Body of pancreas (tissue), 4 donors: ENCODE results near the gene LIN7C. TPM values are rescaled to one million over a fixed set of nuclear protein-coding genes. Genes with fewer than 3 reads are reported as not detected.

Experiments
- ATAC-seq: fragments of 150-250 bp; one replicate; pipeline ENCODE4 v1.9.1; 2016
- DNase-seq, 4 donors: peaks; one replicate each; pipeline ENCODE4 v3.0.0-alpha.2; 2019
- H3K27ac ChIP-seq, 4 donors: fragments of 200-600 bp; sonication (generic); 1 replicate in 3 of 4; 2 replicates in 1 of 4; pipeline versions ENCODE4 v1.5.1 to v1.6.1; 2016 to 2019; ENCODE audit warnings: mild to moderate bottlenecking in 1 of 4, mixed read lengths in 1 of 4, moderate library complexity in 1 of 4
- H3K27me3 ChIP-seq, 2 donors: fragments of 200-600 bp; sonication (generic); one replicate each; pipeline ENCODE4 v1.6.0; 2016; ENCODE audit warnings: mild to moderate bottlenecking in 1 of 2
- H3K36me3 ChIP-seq, 2 donors: fragments of 200-600 bp; sonication (generic); replicated peaks in 1 of 2; 2 replicates each; pipeline ENCODE4 v1.5.1; 2016; ENCODE audit warnings: low read depth in 2 of 2; ENCODE audit not compliant: insufficient read depth in 1 of 2
- H3K4me1 ChIP-seq: fragments of 200-600 bp; sonication (generic); one replicate; pipeline ENCODE4 v1.6.0; 2016
- H3K4me3 ChIP-seq, 2 donors: fragments of 200-600 bp; sonication (generic); 1 replicate in 1 of 2; 2 replicates in 1 of 2; pipeline ENCODE4 v1.5.1; 2016 to 2019
- H3K9me3 ChIP-seq, 3 donors: fragments of 200-600 bp; sonication (generic); 1 replicate in 2 of 3; 2 replicates in 1 of 3; pipeline ENCODE4 v1.5.1; 2016
- CTCF ChIP-seq, 7 experiments: fragments of 450-650 bp in 4 of 7; fragments of 200-600 bp in 3 of 7; sonication (generic) in 3 of 7; IDR thresholded peaks; one replicate each; pipeline ENCODE4 v1.5.1; 2016 to 2019; ENCODE audit warnings: antibody characterized with exemption in 7 of 7
- POLR2A ChIP-seq, 3 donors: fragments of 450-650 bp; IDR thresholded peaks; one replicate each; pipeline ENCODE4 v1.6.1; 2016; ENCODE audit warnings: antibody characterized with exemption in 3 of 3, mild to moderate bottlenecking in 2 of 3
- WGBS, 2 donors: methylation state at CpG; one replicate each; pipeline ENCODE4 v1.1.5; 2017; 5-methylcytosine and 5-hydroxymethylcytosine counted together
- intact Hi-C: fragments of 100-400 bp; cut with DNase I; formaldehyde crosslinking; loops from one replicate; pipeline ENCODE4 v1.15.1; 2023
- total RNA-seq, 2 donors: library from RNA; depleted of rRNA; stranded (reverse); fragments of >200 nt; gene quantifications; one replicate each; pipeline ENCODE4 v1.1.0, GENCODE V29; 2016

Gene LIN7C
- total RNA-seq, 2 donors from 2014 or later: 17.5 to 27.8 TPM

- Histone ChIP-seq H3K27ac (peak overlapping the region; percentile 69 to 99 (median 96)), H3K36me3 (no peaks in the 10 kb centered on the region), H3K9me3 (no peaks in the 10 kb centered on the region), H3K27me3 (no peaks in the 10 kb centered on the region), H3K4me1 (peaks cover 96% of the 10 kb centered on the region), H3K4me3 (no peak overlapping the region)
- DNase-seq (peak in 1 of 4 donors; percentile 17), ATAC-seq (peak; percentile 5)
- 35 to 49% methylated on average over 6 of the region's 6 CpGs for WGBS, 2 donors
- intact Hi-C loops: no loop called here
- TF ChIP-seq POLR2A (IDR thresholded peaks at IDR 0.05): no peak
- TF ChIP-seq CTCF (IDR thresholded peaks at IDR 0.05): no peak
These were observed 47.4 kb downstream of the LIN7C start for GRCh38 chr11:27459191-27459590.

- ATAC-seq: no peak
These were observed 48.4 kb downstream of the LIN7C start for GRCh38 chr11:27458182-27458581.

DNA sequence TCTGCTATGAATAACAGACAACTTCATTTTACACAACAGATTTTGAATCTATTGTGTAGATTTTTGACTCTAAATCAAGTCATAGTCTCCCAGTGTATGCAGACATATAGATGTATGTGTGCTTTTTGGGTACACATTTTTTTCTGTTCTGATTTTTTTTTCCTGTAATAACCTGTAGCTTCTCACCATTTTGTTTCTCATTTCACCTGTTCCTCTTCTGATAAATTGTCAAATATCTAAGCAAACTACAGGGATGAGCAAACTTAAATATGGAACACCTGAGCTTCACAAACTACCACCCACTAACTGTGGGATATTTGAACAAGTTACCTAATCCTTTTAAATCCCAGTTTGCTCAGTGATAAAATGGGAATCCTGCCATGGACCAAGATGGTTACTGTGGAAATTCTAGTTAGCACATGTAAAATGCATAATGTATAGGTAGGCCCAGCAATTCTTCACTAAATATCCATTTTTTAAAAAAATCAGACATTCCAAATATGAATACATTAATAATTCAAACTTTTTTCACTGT is 49.7 kb downstream of the LIN7C start:
- Histone ChIP-seq H3K27ac (peak overlapping the region in 3 of 4 donors; percentile 62 to 99 (median 97)), H3K4me1 (peaks cover 96% of the 10 kb centered on the region), H3K4me3 (no peak overlapping the region), H3K9me3 (no peaks in the 10 kb centered on the region), H3K27me3 (no peaks in the 10 kb centered on the region), H3K36me3 (no peaks in the 10 kb centered on the region)
- DNase-seq (no peak), ATAC-seq (no peak)
- TF ChIP-seq CTCF (IDR thresholded peaks at IDR 0.05): no peak
- TF ChIP-seq POLR2A (IDR thresholded peaks at IDR 0.05): no peak
- intact Hi-C loops: no loop called here

More at GRCh38 chr11:27458182-27458581, 48.4 kb downstream of the LIN7C start:
- Histone ChIP-seq H3K36me3 (no peaks in the 10 kb centered on the region), H3K27ac (peak overlapping the region in 3 of 4 donors; percentile 62 to 99 (median 97)), H3K4me3 (no peak overlapping the region), H3K9me3 (no peaks in the 10 kb centered on the region), H3K27me3 (no peaks in the 10 kb centered on the region), H3K4me1 (peaks cover 96% of the 10 kb centered on the region)
- DNase-seq: no peak
- intact Hi-C loops: no loop called here
- 88 to 97% methylated on average over 2 of the region's 2 CpGs for WGBS, 2 donors
- TF ChIP-seq POLR2A (IDR thresholded peaks at IDR 0.05) (no peak), CTCF (IDR thresholded peaks at IDR 0.05) (no peak)

GRCh38 chr11:27456140-27456794 is 50.3 kb downstream of the LIN7C start:
- Histone ChIP-seq H3K27ac (peak overlapping the region in 3 of 4 donors; percentile 62 to 99 (median 97)), H3K4me1 (peaks cover 96% of the 10 kb centered on the region), H3K36me3 (no peaks in the 10 kb centered on the region), H3K27me3 (no peaks in the 10 kb centered on the region), H3K9me3 (no peaks in the 10 kb centered on the region), H3K4me3 (no peak overlapping the region)
- TF ChIP-seq POLR2A (IDR thresholded peaks at IDR 0.05): no peak
- TF ChIP-seq CTCF (IDR thresholded peaks at IDR 0.05): no peak
- intact Hi-C loops: no loop called here
- DNase-seq (peak in 1 of 4 donors; percentile 30), ATAC-seq (peak; percentile 43)
- 13 to 15% methylated on average over 2 of the region's 2 CpGs for WGBS, 2 donors

DNA sequence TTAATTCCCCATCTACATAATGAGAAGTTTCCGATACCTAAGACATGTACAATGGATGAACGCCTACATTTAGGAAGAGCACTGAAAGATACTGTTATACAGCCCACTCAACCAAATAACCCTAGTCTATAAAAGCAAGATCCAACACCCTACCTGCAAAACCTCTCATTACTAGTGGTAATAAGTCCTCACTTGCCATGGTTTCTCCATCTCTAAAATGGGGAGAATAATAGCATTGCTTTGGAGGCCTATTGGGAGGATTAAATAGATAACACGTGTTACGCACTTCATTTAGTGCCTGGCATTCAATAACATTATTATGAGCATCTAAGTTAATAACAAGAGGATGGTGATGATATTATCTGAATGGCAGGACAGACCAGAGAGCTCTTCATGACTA is 50.9 kb downstream of the LIN7C start:
- ATAC-seq: no peak
- H3K27me3 ChIP-seq: no peaks in the 10 kb centered on the region
- no peaks in the 10 kb centered on the region for H3K36me3 ChIP-seq
- H3K9me3 ChIP-seq: no peaks in the 10 kb centered on the region
- H3K4me3 ChIP-seq: no peak overlapping the region
- H3K4me1 ChIP-seq: peaks cover 98% of the 10 kb centered on the region
- peak overlapping the region in 3 of 4 donors; percentile 62 to 99 (median 97) for H3K27ac ChIP-seq
- no peak for DNase-seq
- WGBS, 2 donors: 69 to 77% methylated on average over 4 of the region's 4 CpGs
- no peak for TF ChIP-seq POLR2A (IDR thresholded peaks at IDR 0.05)
- TF ChIP-seq CTCF (IDR thresholded peaks at IDR 0.05): no peak
- intact Hi-C loops: no loop called here
